ENCODE data around the gene ASNS.

Gene ASNS

GRCh38 chr7:97842006-97842405 is 30.2 kb downstream of the ASNS start:
- DNase-seq = no peak

DNA sequence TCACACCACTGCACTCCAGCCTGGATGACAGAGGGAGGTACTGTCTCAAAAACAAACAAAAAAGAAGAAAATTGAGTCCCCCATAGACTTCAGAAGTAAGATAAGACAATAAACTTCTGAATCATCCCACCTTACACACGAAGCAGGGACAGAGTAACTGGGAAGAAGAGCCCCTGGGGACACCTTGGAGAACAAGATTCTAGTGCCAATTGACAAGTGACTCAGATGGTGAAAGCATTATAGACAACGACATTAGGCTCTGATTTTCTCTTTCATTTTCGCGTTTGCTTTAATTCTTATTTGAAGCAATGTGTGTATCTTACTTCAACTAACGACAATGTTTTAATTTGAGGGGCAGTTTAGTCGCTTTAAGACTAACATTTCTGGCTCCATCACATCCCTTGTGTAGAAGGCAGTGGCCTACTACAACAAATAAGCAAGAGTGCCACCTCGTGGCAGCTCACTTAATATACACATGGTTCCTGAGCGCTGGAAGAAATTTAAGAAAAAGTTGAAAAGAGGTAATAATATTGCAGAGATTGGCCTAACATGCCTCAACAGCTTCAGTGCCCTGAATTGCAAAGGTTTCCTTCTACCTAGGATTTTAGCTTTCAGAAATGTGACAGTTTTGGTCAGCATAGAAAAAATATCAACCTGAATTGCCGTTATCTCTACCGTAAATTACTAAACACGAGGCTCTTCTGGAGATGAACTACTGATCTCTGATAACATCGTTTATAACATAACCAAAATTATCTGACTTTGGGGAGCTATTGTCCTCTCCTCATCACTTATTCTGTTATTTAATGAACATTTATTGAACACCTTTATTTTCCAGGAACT is 36.7 kb downstream of the ASNS start:
- peak; percentile 49 for DNase-seq

- DNase-seq = no peak
Observed at GRCh38 chr7:97819161-97819560, 53.0 kb downstream of the ASNS start.

DNA sequence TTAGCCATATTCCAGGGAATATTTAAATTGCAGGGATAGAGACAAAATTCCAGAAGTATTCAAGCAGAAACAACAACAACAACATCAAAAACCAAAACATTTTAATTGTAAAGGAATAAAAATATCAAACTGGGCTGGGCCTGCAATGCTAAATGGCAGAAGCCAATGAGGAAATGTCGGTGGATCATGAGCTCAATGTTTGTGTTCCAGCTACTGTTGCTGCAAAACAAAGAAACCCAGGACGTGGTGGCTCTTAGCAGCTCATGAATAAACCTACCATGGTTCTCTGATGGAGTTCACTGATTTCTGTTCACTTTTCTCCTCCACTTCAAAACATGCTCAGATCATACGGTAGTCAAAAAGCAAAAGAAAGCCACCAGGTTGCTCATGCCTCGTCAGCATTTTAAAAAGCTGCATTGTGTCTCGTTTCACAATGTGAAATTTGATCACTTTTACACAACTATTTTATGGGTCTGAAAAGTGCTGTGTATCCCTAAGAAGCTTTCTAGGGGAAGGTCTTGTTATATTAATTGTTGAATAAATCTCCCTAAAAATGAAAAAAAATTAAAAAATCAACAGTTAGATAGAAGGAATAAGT is 54.0 kb downstream of the ASNS start:
- no peak for DNase-seq

Measured in CD4-positive, alpha-beta T cell treated with Interleukin-4 for 4 hours (primary cell).